Astrocyte of the cerebellum (primary cell): Measurements from ENCODE around the gene TMEM255A.

Experiments
- DNase-seq: peaks from one replicate; pipeline ENCODE4 v3.0.0-alpha.2; 2011; ENCODE audit warnings: low read depth
- H3K4me3 ChIP-seq: 2 replicates; pipeline ENCODE4 v1.5.1; 2011; ENCODE audit warnings: mild to moderate bottlenecking, low read depth, low read length, moderate library complexity
- in situ Hi-C: cut with HindIII; loops from 2 replicates; pipeline ENCODE4 v1.10.0; 2017; ENCODE audit warnings: low sequenced_read_pairs
- TF ChIP-seq, protein P1 (sequence below): IDR thresholded peaks from 2 replicates; pipeline ENCODE4 v1.5.1; 2012; ENCODE audit warnings: low read length, low read depth, moderate library complexity, mild to moderate bottlenecking; ENCODE audit errors: missing control alignments

The TMEM255A gene

GRCh38 chrX:120262859-120263708 lies 48.2 kb downstream of the TMEM255A start:
- in situ Hi-C loops = no loop called here
- DNase-seq = no peak
- TF ChIP-seq, protein P1, sequence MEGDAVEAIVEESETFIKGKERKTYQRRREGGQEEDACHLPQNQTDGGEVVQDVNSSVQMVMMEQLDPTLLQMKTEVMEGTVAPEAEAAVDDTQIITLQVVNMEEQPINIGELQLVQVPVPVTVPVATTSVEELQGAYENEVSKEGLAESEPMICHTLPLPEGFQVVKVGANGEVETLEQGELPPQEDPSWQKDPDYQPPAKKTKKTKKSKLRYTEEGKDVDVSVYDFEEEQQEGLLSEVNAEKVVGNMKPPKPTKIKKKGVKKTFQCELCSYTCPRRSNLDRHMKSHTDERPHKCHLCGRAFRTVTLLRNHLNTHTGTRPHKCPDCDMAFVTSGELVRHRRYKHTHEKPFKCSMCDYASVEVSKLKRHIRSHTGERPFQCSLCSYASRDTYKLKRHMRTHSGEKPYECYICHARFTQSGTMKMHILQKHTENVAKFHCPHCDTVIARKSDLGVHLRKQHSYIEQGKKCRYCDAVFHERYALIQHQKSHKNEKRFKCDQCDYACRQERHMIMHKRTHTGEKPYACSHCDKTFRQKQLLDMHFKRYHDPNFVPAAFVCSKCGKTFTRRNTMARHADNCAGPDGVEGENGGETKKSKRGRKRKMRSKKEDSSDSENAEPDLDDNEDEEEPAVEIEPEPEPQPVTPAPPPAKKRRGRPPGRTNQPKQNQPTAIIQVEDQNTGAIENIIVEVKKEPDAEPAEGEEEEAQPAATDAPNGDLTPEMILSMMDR = no peak
- no peak overlapping the region for H3K4me3 ChIP-seq

- in situ Hi-C loops = no loop called here
- TF ChIP-seq, protein P1 = no peak
- DNase-seq = no peak
- no peak overlapping the region for H3K4me3 ChIP-seq
Observed at GRCh38 chrX:120260369-120260768, 50.9 kb downstream of the TMEM255A start.

DNA sequence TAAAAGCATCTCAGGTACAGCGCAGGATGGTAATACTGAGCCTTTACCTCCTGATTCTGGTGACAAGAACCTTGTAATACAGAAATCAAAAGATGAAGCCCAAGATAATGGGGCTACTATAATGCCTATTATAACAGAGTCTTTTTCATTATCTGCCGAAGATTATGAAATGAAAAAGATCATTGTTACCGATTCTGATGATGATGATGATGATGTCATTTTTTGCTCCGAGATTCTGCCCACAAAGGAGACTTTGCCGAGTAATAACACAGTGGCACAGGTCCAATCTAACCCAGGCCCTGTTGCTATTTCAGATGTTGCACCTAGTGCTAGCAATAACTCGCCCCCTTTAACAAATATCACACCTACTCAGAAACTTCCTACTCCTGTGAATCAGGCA lies 57.5 kb downstream of the TMEM255A start:
- in situ Hi-C loops = no loop called here
- TF ChIP-seq, protein P1 = no peak
- no peak overlapping the region for H3K4me3 ChIP-seq
- DNase-seq = no peak

GRCh38 chrX:120251471-120252011 lies 59.7 kb downstream of the TMEM255A start:
- peak overlapping the region; percentile 68 for H3K4me3 ChIP-seq
- DNase-seq = no peak
- in situ Hi-C loops = no loop called here
- TF ChIP-seq, protein P1 = no peak

DNA sequence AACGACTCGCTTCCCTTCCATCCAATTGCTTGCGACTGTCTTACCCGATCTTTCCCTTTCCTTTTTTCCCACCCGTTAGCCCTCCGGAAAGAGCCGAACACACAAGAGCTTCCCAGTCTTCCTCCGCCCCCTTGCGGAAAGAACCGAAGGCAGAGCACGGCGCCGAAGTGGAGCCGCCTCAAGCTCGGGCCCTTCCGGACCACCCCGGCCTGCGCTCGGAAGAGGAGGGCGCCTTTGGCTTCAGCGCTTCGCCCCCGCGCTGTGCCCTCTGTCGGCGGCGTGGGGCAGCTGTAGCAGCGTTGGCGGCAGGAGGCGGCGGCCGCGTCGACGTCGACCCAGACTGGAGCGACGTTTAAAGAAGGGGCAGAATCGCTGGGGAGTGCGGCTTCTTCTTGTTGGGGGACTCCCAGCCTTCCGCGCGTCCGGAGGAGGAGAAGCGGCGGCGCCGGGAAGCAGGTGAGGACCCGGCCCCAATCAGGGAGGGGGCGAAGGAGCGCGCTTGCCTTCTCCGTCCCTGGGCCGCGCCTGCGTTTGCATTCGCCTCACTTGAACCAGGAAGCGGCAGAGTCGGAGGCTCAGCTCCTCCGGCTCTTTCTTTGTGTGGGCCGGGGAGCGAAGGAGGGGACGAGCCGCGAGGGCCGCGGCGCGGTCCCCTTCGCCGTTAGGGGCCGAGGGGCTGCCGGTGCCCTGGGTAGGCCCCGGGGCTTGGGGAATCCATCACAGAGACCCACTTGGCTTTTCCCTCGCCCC lies 60.6 kb downstream of the TMEM255A start, which contains the start of gene ZBTB33:
ZBTB33 (plus strand) TSS at position 291 of the 750 bp plus-strand sequence. CDS start 2,604 bp downstream, outside the sequence.
- in situ Hi-C loops = no loop called here
- H3K4me3 ChIP-seq = peak within 1 kb of the TSS; percentile 68
- peak; percentile 87 for DNase-seq
- TF ChIP-seq, protein P1 = peak; percentile 61

DNA sequence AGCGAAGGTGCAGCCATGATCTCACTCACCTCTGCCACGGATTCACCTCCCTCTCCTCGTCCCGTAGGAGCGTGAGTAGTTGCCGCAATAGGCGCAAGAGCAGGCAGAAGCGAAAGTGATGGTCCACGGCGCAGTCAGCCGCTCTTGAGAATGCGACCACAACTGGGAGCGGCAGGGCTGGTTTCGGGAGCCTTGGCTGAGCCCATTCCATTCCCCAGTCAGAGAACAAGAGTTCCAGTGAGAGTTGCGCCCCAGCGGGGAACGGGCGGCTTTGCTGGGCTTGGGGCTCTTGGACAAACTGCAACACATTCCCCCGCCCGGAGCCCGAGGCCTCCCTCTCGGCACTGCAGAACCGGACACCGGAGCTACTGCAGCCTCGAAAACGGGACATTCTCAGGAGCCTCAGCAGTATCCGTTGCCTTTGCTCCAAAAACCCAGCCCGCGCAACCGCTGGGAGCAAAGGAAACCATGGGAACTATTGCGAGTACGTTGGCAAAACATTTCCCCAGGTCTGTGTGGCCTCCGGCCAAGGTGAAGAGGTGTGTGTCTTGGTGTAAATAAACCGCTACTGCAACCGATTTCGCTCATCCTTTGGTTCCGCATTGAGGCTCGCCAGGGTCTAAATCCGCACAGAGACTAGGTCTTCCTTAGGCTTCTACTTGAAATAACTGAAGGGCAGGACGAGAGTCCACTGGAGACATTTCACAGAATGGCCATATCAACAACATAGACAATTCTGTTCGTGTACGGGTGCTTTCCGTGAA lies 66.3 kb downstream of the TMEM255A start:
- H3K4me3 ChIP-seq = peak overlapping the region; percentile 64
- DNase-seq = peak; percentile 67
- TF ChIP-seq, protein P1 = no peak
- in situ Hi-C loops = no loop called here
